ENCODE measurements around the gene POLR3H. TPM values are rescaled to one million over a fixed set of nuclear protein-coding genes. Genes with fewer than 3 reads are reported as not detected.
"Not testable (repeated sequence)": the region's sequence is repeated elsewhere in the genome, so short reads cannot be mapped to it uniquely, and the experiment has no call there.

Gene POLR3H
- 43.7 TPM for total RNA-seq
- long read RNA-seq, full-length matches to known transcripts: 59 of 86 reads
- long read RNA-seq, partial matches to known transcripts: 4 of 86 reads
- long read RNA-seq, other reads (novel, unspliced or antisense): 23 of 86 reads

- peak; percentile 66 for TF ChIP-seq CTCF (IDR thresholded peaks at IDR 0.05)
- Histone ChIP-seq H3K27ac (peak within 1 kb of the TSS; percentile 92), H3K9me3 (no peaks in the 10 kb centered on the region), H3K4me3 (peak within 1 kb of the TSS; percentile 73), H3K27me3 (no peaks in the 10 kb centered on the region), H3K36me3 (peaks cover 11% of the 10 kb centered on the region), H3K4me1 (peaks cover 26% of the 10 kb centered on the region)
- DNase-seq (peak; percentile 100), ATAC-seq (peak; percentile 99)
- intact Hi-C loops (cut with DNase I): no loop called here
Measured at GRCh38 chr22:41543854-41544670, at the start of gene POLR3H. Gene POLR3H (minus strand): TSS chr22:41544470. CDS start chr22:41544101, 369 bp downstream.

GRCh38 chr22:41593336-41593960 lies 49.2 kb upstream of the POLR3H start:
- not testable (repeated sequence) for H3K27ac ChIP-seq, H3K36me3 ChIP-seq, H3K9me3 ChIP-seq, DNase-seq, H3K27me3 ChIP-seq, H3K4me1 ChIP-seq, ATAC-seq, H3K4me3 ChIP-seq
- intact Hi-C loops (cut with DNase I): loop anchor here (10.0 kb wide), 1 partner anchor 189 kb away; no protein-coding TSS in a partner anchor

- H3K27me3 ChIP-seq: no peaks in the 10 kb centered on the region
- peaks cover 2% of the 10 kb centered on the region for H3K36me3 ChIP-seq
- H3K9me3 ChIP-seq: no peaks in the 10 kb centered on the region
- DNase-seq: peak; percentile 100
- H3K4me3 ChIP-seq: peak within 1 kb of the TSS; percentile 99
- ATAC-seq: peak; percentile 98
- peak within 1 kb of the TSS; percentile 86 for H3K27ac ChIP-seq
- TF ChIP-seq CTCF (IDR thresholded peaks at IDR 0.05): no peak
- intact Hi-C loops (cut with DNase I): loop anchor here (10.0 kb wide), 1 partner anchor 185 kb away; no protein-coding TSS in a partner anchor
- peaks cover 15% of the 10 kb centered on the region for H3K4me1 ChIP-seq
Measured at GRCh38 chr22:41589391-41590241, 45.3 kb upstream of the POLR3H start, which contains the start of gene PMM1. Gene PMM1 (minus strand): TSS chr22:41589840. CDS start chr22:41589805, 35 bp downstream.

- DNase-seq: no peak
- Histone ChIP-seq H3K27me3 (no peaks in the 10 kb centered on the region), H3K36me3 (peaks cover 24% of the 10 kb centered on the region), H3K4me3 (no peak overlapping the region), H3K27ac (no peak overlapping the region), H3K9me3 (no peaks in the 10 kb centered on the region), H3K4me1 (peaks cover 15% of the 10 kb centered on the region)
- intact Hi-C loops (cut with DNase I): no loop called here
- TF ChIP-seq CTCF (IDR thresholded peaks at IDR 0.05): no peak
- ATAC-seq: no peak
Measured at GRCh38 chr22:41587347-41587723, 43.1 kb upstream of the POLR3H start.

GRCh38 chr22:41585898-41586297 lies 41.6 kb upstream of the POLR3H start:
- no peak for TF ChIP-seq CTCF (IDR thresholded peaks at IDR 0.05)
- Histone ChIP-seq H3K9me3 (no peaks in the 10 kb centered on the region), H3K27me3 (no peaks in the 10 kb centered on the region), H3K27ac (no peak overlapping the region), H3K4me1 (peaks cover 15% of the 10 kb centered on the region), H3K4me3 (no peak overlapping the region), H3K36me3 (peaks cover 35% of the 10 kb centered on the region)
- intact Hi-C loops (cut with DNase I): no loop called here
- DNase-seq (no peak), ATAC-seq (no peak)
